Stimulated activated CD8-positive, alpha-beta memory T cell treated with anti-CD3 and anti-CD28 coated beads, Interleukin-15, amount 100 ng/mL, for 1 hour (primary cell): ENCODE results near the gene BCAS3.

ENCODE experiments used
- DNase-seq: peaks from one replicate; pipeline ENCODE4 v3.0.0-alpha.2; 2020; ENCODE audit warnings: low read depth

Gene BCAS3

GRCh38 chr17:61296058-61296457 is 618.4 kb downstream of the BCAS3 start:
- no peak for DNase-seq

- no peak for DNase-seq
Observed at GRCh38 chr17:61299517-61300513, 622.2 kb downstream of the BCAS3 start.

GRCh38 chr17:61302953-61303816 is 625.5 kb downstream of the BCAS3 start:
- DNase-seq: no peak

GRCh38 chr17:61303817-61304096 is 626.1 kb downstream of the BCAS3 start:
- DNase-seq: no peak

- no peak for DNase-seq
Observed at GRCh38 chr17:61305024-61305423, 627.4 kb downstream of the BCAS3 start.

GRCh38 chr17:61306003-61306402 is 628.4 kb downstream of the BCAS3 start:
- DNase-seq: no peak

- no peak for DNase-seq
Observed at GRCh38 chr17:61307905-61308886, 630.5 kb downstream of the BCAS3 start.

- DNase-seq: no peak
Observed at GRCh38 chr17:61309362-61310256, 632.0 kb downstream of the BCAS3 start.

GRCh38 chr17:61310590-61310989 is 632.9 kb downstream of the BCAS3 start:
- no peak for DNase-seq

GRCh38 chr17:61312406-61313295 is 635.0 kb downstream of the BCAS3 start:
- DNase-seq: no peak

- no peak for DNase-seq
Observed at GRCh38 chr17:61313461-61314326, 636.0 kb downstream of the BCAS3 start.

- no peak for DNase-seq
Observed at GRCh38 chr17:61314368-61315078, 636.9 kb downstream of the BCAS3 start.

- no peak for DNase-seq
Observed at GRCh38 chr17:61316633-61317032, 639.0 kb downstream of the BCAS3 start.

- DNase-seq: no peak
Observed at GRCh38 chr17:61317779-61318178, 640.1 kb downstream of the BCAS3 start.

GRCh38 chr17:61318684-61319098 is 641.0 kb downstream of the BCAS3 start:
- no peak for DNase-seq

GRCh38 chr17:61321344-61321743 is 643.7 kb downstream of the BCAS3 start:
- no peak for DNase-seq

- no peak for DNase-seq
Observed at GRCh38 chr17:61322325-61323002, 644.8 kb downstream of the BCAS3 start.
